ENCODE measurements around the gene CLEC2D.
"Not testable (repeated sequence)": the region's sequence is repeated elsewhere in the genome, so short reads cannot be mapped to it uniquely, and the experiment has no call there.

The CLEC2D gene

GRCh38 chr12:9738905-9739304 lies 69.4 kb downstream of the CLEC2D start:
- not testable (repeated sequence) for H3K27ac ChIP-seq (replicated peaks; ENCODE audit: low read length); H2AK5ac ChIP-seq (ENCODE audit: low read depth, low read length); H2BK12ac ChIP-seq (ENCODE audit: low read length); H3K27me3 ChIP-seq (ENCODE audit: control insufficient read depth in 3 of 3, insufficient read depth in 3 of 3, low read depth in 1 of 3, low read length in 3 of 3); H4K8ac ChIP-seq (ENCODE audit: low read depth, low read length); H3K4ac ChIP-seq (ENCODE audit: low read length); H4K91ac ChIP-seq (ENCODE audit: low read depth, low read length, poor library complexity); H3K14ac ChIP-seq (ENCODE audit: low read length); H2BK5ac ChIP-seq (ENCODE audit: low read length); H2BK15ac ChIP-seq (ENCODE audit: low read length); H3K36me3 ChIP-seq (replicated peaks in 1 of 2; ENCODE audit: control insufficient read depth in 2 of 2, insufficient read depth in 2 of 2, low read length in 2 of 2); H3K18ac ChIP-seq (ENCODE audit: low read length); H3K79me1 ChIP-seq (ENCODE audit: low read depth, low read length); H3K9me3 ChIP-seq (replicated peaks in 1 of 2; ENCODE audit: control insufficient read depth in 2 of 2, insufficient read depth in 1 of 2, low read depth in 1 of 2, low read length in 2 of 2); H3K4me1 ChIP-seq (ENCODE audit: control insufficient read depth in 2 of 2, insufficient read depth in 1 of 2, low read depth in 1 of 2, low read length in 2 of 2); H3K23ac ChIP-seq (ENCODE audit: low read depth, low read length, poor library complexity); H3K4me3 ChIP-seq (ENCODE audit: low read length in 2 of 2); H2BK120ac ChIP-seq (ENCODE audit: low read depth, low read length); H3K4me2 ChIP-seq (ENCODE audit: insufficient read depth, low read length, poor library complexity, severe bottlenecking); H3K9ac ChIP-seq (ENCODE audit: low read depth, low read length, poor library complexity); DNase-seq (ENCODE audit: low spot score)
- no CpG with 5 or more reads among the region's 14 CpGs for WGBS, 2 donors (ENCODE audit: extremely low coverage in 2 of 2, insufficient read length in 2 of 2, insufficient replicate concordance in 1 of 2)
- peak overlapping the region; percentile 35 for H2AFZ ChIP-seq (ENCODE audit: low read length)

- not testable (repeated sequence) for H3K18ac ChIP-seq (ENCODE audit: low read length); H3K4me3 ChIP-seq (ENCODE audit: low read length in 2 of 2)
These were observed 70.0 kb downstream of the CLEC2D start for GRCh38 chr12:9739404-9740105.

GRCh38 chr12:9740106-9740750 lies 70.7 kb downstream of the CLEC2D start:
- Histone ChIP-seq H3K4ac (ENCODE audit: low read length) (no peak overlapping the region), H3K23ac (ENCODE audit: low read depth, low read length, poor library complexity) (no peak overlapping the region), H2BK5ac (ENCODE audit: low read length) (no peak overlapping the region), H3K14ac (ENCODE audit: low read length) (no peak overlapping the region), H2BK120ac (ENCODE audit: low read depth, low read length) (no peak overlapping the region), H2AK5ac (ENCODE audit: low read depth, low read length) (no peak overlapping the region), H2AFZ (ENCODE audit: low read length) (no peak overlapping the region), H4K8ac (ENCODE audit: low read depth, low read length) (no peak overlapping the region), H4K91ac (ENCODE audit: low read depth, low read length, poor library complexity) (no peak overlapping the region), H3K4me2 (ENCODE audit: insufficient read depth, low read length, poor library complexity, severe bottlenecking) (no peak overlapping the region), H2BK12ac (ENCODE audit: low read length) (no peak overlapping the region), H3K27me3 (ENCODE audit: control insufficient read depth in 3 of 3, insufficient read depth in 3 of 3, low read depth in 1 of 3, low read length in 3 of 3) (no peaks in the 10 kb centered on the region), H3K27ac (replicated peaks; ENCODE audit: low read length) (no peak overlapping the region), H3K18ac (ENCODE audit: low read length) (no peak overlapping the region), H3K4me3 (ENCODE audit: low read length in 2 of 2) (no peak overlapping the region), H3K9ac (ENCODE audit: low read depth, low read length, poor library complexity) (no peak overlapping the region), H3K79me1 (ENCODE audit: low read depth, low read length) (no peaks in the 10 kb centered on the region), H2BK15ac (ENCODE audit: low read length) (no peak overlapping the region), H3K4me1 (ENCODE audit: control insufficient read depth in 2 of 2, insufficient read depth in 1 of 2, low read depth in 1 of 2, low read length in 2 of 2) (no peaks in the 10 kb centered on the region), H3K9me3 (replicated peaks in 1 of 2; ENCODE audit: control insufficient read depth in 2 of 2, insufficient read depth in 1 of 2, low read depth in 1 of 2, low read length in 2 of 2) (no peaks in the 10 kb centered on the region), H3K36me3 (replicated peaks in 1 of 2; ENCODE audit: control insufficient read depth in 2 of 2, insufficient read depth in 2 of 2, low read length in 2 of 2) (no peaks in the 10 kb centered on the region)
- no peak for DNase-seq (ENCODE audit: low spot score)
- WGBS, 2 donors (ENCODE audit: extremely low coverage in 2 of 2, insufficient read length in 2 of 2, insufficient replicate concordance in 1 of 2): no CpG with 5 or more reads among the region's 7 CpGs

More at GRCh38 chr12:9739404-9740105, 70.0 kb downstream of the CLEC2D start:
- H3K4me1 ChIP-seq (ENCODE audit: control insufficient read depth in 2 of 2, insufficient read depth in 1 of 2, low read depth in 1 of 2, low read length in 2 of 2); H2BK5ac ChIP-seq (ENCODE audit: low read length); H3K14ac ChIP-seq (ENCODE audit: low read length); H3K4me2 ChIP-seq (ENCODE audit: insufficient read depth, low read length, poor library complexity, severe bottlenecking); H3K36me3 ChIP-seq (replicated peaks in 1 of 2; ENCODE audit: control insufficient read depth in 2 of 2, insufficient read depth in 2 of 2, low read length in 2 of 2); H4K8ac ChIP-seq (ENCODE audit: low read depth, low read length); H2BK12ac ChIP-seq (ENCODE audit: low read length); H2AK5ac ChIP-seq (ENCODE audit: low read depth, low read length); H2BK120ac ChIP-seq (ENCODE audit: low read depth, low read length); H4K91ac ChIP-seq (ENCODE audit: low read depth, low read length, poor library complexity); DNase-seq (ENCODE audit: low spot score); H3K27ac ChIP-seq (replicated peaks; ENCODE audit: low read length); H2BK15ac ChIP-seq (ENCODE audit: low read length); H3K4ac ChIP-seq (ENCODE audit: low read length); H2AFZ ChIP-seq (ENCODE audit: low read length); H3K27me3 ChIP-seq (ENCODE audit: control insufficient read depth in 3 of 3, insufficient read depth in 3 of 3, low read depth in 1 of 3, low read length in 3 of 3); H3K9me3 ChIP-seq (replicated peaks in 1 of 2; ENCODE audit: control insufficient read depth in 2 of 2, insufficient read depth in 1 of 2, low read depth in 1 of 2, low read length in 2 of 2); H3K23ac ChIP-seq (ENCODE audit: low read depth, low read length, poor library complexity); H3K79me1 ChIP-seq (ENCODE audit: low read depth, low read length); H3K9ac ChIP-seq (ENCODE audit: low read depth, low read length, poor library complexity): not testable (repeated sequence)
- no CpG with 5 or more reads among the region's 54 CpGs for WGBS, 2 donors (ENCODE audit: extremely low coverage in 2 of 2, insufficient read length in 2 of 2, insufficient replicate concordance in 1 of 2)

GRCh38 chr12:9741726-9742125 lies 72.2 kb downstream of the CLEC2D start:
- Histone ChIP-seq H4K91ac (ENCODE audit: low read depth, low read length, poor library complexity) (no peak overlapping the region), H3K14ac (ENCODE audit: low read length) (no peak overlapping the region), H3K18ac (ENCODE audit: low read length) (no peak overlapping the region), H3K4me1 (ENCODE audit: control insufficient read depth in 2 of 2, insufficient read depth in 1 of 2, low read depth in 1 of 2, low read length in 2 of 2) (no peaks in the 10 kb centered on the region), H3K79me1 (ENCODE audit: low read depth, low read length) (no peaks in the 10 kb centered on the region), H2BK120ac (ENCODE audit: low read depth, low read length) (no peak overlapping the region), H3K9me3 (replicated peaks in 1 of 2; ENCODE audit: control insufficient read depth in 2 of 2, insufficient read depth in 1 of 2, low read depth in 1 of 2, low read length in 2 of 2) (no peaks in the 10 kb centered on the region), H3K27ac (replicated peaks; ENCODE audit: low read length) (no peak overlapping the region), H3K23ac (ENCODE audit: low read depth, low read length, poor library complexity) (no peak overlapping the region), H3K4me3 (ENCODE audit: low read length in 2 of 2) (no peak overlapping the region), H3K9ac (ENCODE audit: low read depth, low read length, poor library complexity) (no peak overlapping the region), H2AFZ (ENCODE audit: low read length) (no peak overlapping the region), H2BK5ac (ENCODE audit: low read length) (no peak overlapping the region), H2AK5ac (ENCODE audit: low read depth, low read length) (no peak overlapping the region), H4K8ac (ENCODE audit: low read depth, low read length) (no peak overlapping the region), H3K27me3 (ENCODE audit: control insufficient read depth in 3 of 3, insufficient read depth in 3 of 3, low read depth in 1 of 3, low read length in 3 of 3) (no peaks in the 10 kb centered on the region), H3K4ac (ENCODE audit: low read length) (no peak overlapping the region), H3K4me2 (ENCODE audit: insufficient read depth, low read length, poor library complexity, severe bottlenecking) (no peak overlapping the region), H2BK12ac (ENCODE audit: low read length) (no peak overlapping the region), H2BK15ac (ENCODE audit: low read length) (no peak overlapping the region), H3K36me3 (replicated peaks in 1 of 2; ENCODE audit: control insufficient read depth in 2 of 2, insufficient read depth in 2 of 2, low read length in 2 of 2) (no peaks in the 10 kb centered on the region)
- DNase-seq (ENCODE audit: low spot score): no peak
- no CpG with 5 or more reads among the region's 4 CpGs for WGBS, 2 donors (ENCODE audit: extremely low coverage in 2 of 2, insufficient read length in 2 of 2, insufficient replicate concordance in 1 of 2)

Measured in neuronal stem cell (in vitro differentiated cells).